ENCODE data around the gene CREB3L4.

- TF ChIP-seq CTCF (conservative IDR thresholded peaks at IDR 0.05; ENCODE audit: low read length) (no peak), EZH2phosphoT487 (IDR thresholded peaks at IDR 0.05; ENCODE audit: borderline replicate concordance, low read depth, low read length) (no peak)
These were observed 6.3 kb upstream of the CREB3L4 start for GRCh38 chr1:153961421-153961820.

All from OCI-LY7 (cell line).